HG03439 (cell line): ENCODE results near the gene ZNF668.
A peak's percentile ranks its signal among the peaks of the same experiment; 100 is the strongest.

ENCODE experiments used
- ATAC-seq: cut with Tn5 transposase; IDR thresholded peaks from one replicate; pipeline ENCODE4 v1.9.1; 2021; ENCODE audit warnings: mild to moderate bottlenecking, moderate library complexity; ENCODE audit not compliant: unreplicated experiment

Gene ZNF668

DNA sequence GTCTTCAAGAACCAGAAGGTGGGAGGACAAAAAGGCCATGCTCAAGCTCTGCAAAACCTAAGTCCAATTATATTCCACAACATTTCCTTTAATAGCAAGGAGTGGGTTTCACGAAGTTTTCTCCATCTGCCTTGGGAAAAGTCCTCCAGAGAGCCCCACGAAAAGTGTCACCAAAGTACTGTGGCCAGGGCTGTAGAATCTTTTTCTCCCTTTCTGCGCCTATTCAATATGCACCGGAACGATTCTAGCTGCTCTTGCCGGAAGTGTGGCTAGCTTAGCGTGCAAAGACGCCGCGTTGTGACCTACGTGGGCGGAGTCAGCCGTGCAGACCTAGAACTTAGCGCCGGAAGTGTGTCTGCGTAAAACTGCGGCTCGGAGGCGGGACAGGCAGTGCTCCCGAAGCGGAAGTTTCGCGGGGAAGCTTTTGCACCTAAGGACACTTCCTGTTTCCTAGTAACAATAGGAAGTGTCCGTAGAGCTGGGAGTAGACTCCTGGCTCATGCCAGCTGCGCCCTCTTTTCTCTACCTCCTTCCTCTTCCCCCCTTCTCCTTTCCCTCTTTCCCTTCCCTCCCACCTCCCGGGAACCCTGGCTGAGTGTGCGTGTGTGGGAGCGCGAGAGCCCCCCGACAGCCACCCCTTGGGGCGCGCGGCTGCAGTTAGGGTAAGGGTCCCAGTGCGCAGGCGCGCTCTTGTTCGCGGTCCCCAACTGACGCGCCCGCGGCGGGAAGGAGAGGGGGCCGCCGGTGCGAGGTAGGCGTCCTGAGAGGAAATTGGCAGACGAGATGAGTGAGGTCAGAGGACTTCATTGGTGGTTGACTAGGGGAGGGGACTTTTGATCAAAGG lies at the start of gene ZNF668, which contains the start of gene ZNF646:
Gene ZNF668, minus strand, starts transcription at position 271 of the 844 bp plus-strand sequence. CDS start 9,781 bp downstream, outside the sequence.
Gene ZNF646, plus strand, starts transcription at position 453 of the 844 bp plus-strand sequence. CDS start 1,903 bp downstream, outside the sequence.
- ATAC-seq: peak; percentile 71

GRCh38 chr16:31120129-31120528 lies 46.1 kb upstream of the ZNF668 start:
- no peak for ATAC-seq

DNA sequence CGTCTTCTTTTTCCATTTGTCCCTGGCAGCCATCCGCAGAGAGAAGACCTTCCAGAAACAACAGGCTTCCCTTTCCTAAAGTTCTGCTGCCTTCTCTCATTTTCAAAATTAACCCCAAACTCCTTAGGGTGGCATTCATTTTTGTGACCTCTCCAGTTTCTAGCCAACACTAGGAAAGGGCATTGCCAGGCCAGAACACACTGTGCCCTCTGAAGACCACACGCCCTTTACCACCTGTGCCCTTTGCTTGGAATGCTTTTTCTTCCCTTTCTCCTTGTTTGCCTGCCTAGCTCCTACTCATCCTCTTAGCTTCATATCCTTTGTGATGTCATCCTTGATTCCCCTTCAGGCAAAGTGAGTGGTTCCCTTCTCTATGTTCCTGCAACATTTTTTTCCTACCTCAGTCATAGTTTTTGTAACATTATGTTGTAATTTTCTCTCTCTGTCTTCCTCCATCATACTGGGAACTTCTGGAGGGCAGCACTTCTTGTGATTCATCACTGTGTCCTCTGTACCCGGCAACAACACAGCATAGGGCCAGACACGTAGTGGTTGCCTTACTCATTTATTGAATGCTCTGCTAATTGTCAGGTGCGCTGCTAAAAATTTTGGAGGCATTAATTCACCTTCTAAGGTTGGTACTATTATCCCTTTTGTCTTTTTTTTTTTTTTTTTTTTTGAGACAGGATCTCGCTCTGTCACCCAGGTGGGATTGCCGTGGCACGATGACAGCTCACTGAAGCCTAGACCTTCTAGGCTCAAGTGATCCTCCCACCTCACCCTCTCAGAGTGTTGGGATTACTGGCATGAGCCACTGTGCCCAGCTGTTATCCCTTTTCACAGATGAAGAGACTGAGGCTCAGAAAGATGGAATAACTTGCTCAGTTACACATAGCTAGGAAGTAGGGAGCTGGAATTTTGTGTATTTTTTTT lies 44.4 kb upstream of the ZNF668 start:
- peak; percentile 5 for ATAC-seq

DNA sequence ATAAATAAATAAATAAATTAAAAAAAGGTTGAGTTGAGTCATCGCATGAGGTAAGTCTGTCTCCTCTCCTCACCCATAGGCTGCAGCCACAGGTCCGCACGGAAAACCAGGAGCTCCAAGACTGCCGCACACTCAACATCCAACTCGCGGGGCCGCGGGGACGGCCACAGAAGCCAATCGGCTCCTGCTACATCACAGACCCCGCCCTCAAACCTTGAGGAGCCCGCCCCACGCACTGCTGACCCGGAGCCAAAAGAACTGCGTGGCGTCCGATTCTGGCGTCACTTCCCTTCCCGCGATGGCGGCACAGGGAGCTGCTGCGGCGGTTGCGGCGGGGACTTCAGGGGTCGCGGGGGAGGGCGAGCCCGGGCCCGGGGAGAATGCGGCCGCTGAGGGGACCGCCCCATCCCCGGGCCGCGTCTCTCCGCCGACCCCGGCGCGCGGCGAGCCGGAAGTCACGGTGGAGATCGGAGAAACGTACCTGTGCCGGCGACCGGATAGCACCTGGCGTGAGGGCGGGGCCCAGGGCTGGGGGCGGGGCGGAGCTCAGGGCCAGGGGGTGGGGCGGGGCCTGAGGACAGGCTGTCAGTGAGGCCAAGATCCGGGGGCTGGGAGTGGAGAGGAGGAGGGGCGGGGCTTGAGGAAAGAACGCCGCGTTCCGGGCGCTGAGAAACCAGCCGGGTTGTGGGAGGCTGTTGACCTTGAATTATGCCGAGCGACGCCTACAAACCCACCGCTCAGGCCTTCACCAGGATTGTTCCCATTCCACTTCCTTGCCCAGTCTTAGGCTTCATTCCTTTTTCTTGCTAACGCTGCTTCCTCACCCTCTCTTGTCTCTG lies 43.6 kb upstream of the ZNF668 start, which contains the start of gene KAT8:
Gene KAT8, plus strand, starts transcription at position 281 of the 839 bp plus-strand sequence. Its CDS starts 18 bp downstream, at position 299.
- ATAC-seq: peak; percentile 90

DNA sequence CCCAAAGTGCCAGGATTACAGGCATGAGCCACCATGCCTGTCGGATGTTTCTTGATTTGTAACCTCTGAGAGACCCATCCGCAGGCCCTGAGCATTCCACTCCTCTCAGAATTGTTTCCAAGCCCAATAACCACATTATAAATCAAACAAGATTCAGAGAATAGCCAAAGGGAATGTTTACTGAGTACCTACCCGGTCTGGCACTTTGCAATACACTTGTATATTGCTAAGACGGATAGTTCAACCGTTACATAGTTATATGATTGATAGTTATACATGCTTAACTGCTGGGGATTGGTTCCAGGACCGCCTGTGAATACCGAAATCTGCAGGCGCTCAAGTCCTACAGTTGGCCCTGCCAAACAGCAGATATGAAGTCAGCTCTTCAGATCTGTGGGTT lies 40.4 kb upstream of the ZNF668 start:
- ATAC-seq: no peak

- ATAC-seq: no peak
Measured at GRCh38 chr16:31113121-31114120, 39.4 kb upstream of the ZNF668 start.

DNA sequence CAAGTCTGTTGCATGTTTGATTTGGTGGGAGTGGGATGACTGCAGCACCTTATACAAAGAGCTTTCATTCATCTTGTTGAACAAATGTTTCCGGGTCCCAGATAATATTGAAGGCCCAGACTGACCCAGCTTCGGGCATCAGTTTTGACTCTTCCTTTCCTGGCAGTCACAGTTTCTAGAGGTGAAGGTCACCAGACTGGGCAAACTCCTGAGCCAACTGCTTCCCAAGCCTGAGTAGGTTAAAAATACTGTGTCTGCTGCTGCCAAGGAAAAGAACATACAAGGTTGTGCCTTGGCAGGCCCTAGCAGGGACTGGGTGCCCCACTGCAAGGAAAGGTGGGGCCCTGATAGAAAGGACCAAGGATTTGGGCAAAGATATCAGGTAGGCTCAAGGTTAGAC lies 38.7 kb upstream of the ZNF668 start:
- no peak for ATAC-seq

GRCh38 chr16:31111881-31112466 lies 37.9 kb upstream of the ZNF668 start:
- no peak for ATAC-seq

- no peak for ATAC-seq
Measured at GRCh38 chr16:31110106-31111034, 36.3 kb upstream of the ZNF668 start.

- ATAC-seq: no peak
Measured at GRCh38 chr16:31109622-31110021, 35.6 kb upstream of the ZNF668 start.

GRCh38 chr16:31108794-31109558 lies 34.9 kb upstream of the ZNF668 start:
- no peak for ATAC-seq

DNA sequence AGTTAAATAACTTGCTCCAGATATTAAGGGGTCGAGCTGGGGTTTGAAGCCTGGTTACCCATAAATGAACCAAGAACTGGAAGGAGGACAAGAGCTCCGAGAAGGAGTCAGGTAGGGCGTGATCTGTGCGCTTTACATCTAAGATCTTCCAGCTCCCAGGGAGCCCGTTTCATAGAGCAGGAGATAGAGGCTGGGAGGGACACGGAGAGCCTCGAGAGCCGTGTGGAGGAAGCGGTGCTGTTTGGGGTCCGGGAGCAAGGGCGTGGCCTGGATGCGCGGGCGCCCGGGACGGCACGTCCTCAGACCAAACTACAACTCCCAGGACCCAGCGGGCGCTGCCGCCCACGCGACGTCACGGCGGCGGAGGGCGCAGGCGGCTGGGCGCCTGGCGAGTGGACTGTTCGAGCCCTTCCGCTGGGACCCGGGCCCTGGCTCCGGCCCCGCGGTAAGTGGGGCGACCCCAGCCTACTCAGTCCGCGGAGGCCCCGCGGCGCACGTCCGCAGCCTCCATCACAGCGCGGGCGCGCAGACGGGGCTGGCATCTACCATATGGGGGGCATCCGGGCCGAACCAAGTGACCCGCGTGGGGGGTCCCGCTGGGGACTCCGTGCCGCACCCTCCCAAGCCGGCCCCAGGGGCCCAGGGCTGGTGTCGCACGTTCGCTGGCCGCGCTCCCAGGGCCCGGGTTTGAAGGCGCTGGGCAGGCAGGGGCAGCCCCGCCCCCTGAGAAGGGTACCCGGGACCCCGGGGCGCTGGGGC lies 34.2 kb upstream of the ZNF668 start, which contains the start of gene BCKDK:
Gene BCKDK, plus strand, starts transcription at position 352 of the 759 bp plus-strand sequence. CDS start 838 bp downstream, outside the sequence.
- ATAC-seq: peak; percentile 74

DNA sequence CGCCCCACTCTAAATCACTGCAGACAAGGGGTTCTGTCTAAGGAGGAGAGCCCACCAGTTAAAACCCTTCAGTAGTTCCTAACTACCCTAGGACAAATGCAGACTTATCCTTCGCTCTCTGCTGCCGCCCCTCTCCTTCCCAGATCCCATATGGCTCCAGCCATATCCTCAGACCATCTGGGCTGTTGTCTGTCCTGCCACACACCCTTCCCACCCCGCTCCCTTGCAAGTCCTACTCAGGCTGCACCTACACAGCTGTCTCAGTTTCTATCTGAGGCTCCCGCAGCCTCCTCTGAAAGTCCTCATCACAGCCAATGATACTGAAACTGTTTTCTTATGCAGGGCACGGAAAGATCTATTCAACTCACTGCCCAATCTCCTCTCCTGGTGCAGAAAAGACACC lies 33.4 kb upstream of the ZNF668 start:
- ATAC-seq: peak; percentile 35

GRCh38 chr16:31106509-31107464 lies 32.7 kb upstream of the ZNF668 start:
- no peak for ATAC-seq

GRCh38 chr16:31105677-31106213 lies 31.7 kb upstream of the ZNF668 start:
- ATAC-seq: no peak
